GM19467 (cell line): ENCODE data around the gene N4BP2L2.
A peak's percentile ranks its signal among the peaks of the same experiment; 100 is the strongest.

Experiments used
- ATAC-seq: cut with Tn5 transposase; IDR thresholded peaks from one replicate; pipeline ENCODE4 v1.9.1; 2021; ENCODE audit warnings: mild to moderate bottlenecking, moderate library complexity; ENCODE audit not compliant: unreplicated experiment

Gene N4BP2L2

GRCh38 chr13:32427852-32428580 is 110.6 kb downstream of the N4BP2L2 start, which contains the start of gene N4BP2L1:
TSS of gene N4BP2L1 (minus strand) at chr13:32428130. CDS start at chr13:32428082, 48 bp downstream.
- peak; percentile 61 for ATAC-seq

GRCh38 chr13:32426990-32427851 is 111.4 kb downstream of the N4BP2L2 start:
- peak; percentile 4 for ATAC-seq

- ATAC-seq: peak; percentile 37
Measured at GRCh38 chr13:32426191-32426989, 112.2 kb downstream of the N4BP2L2 start.

GRCh38 chr13:32425158-32425557 is 113.4 kb downstream of the N4BP2L2 start:
- ATAC-seq: no peak

GRCh38 chr13:32423592-32423991 is 115.0 kb downstream of the N4BP2L2 start:
- ATAC-seq: no peak

GRCh38 chr13:32419862-32420261 is 118.7 kb downstream of the N4BP2L2 start:
- no peak for ATAC-seq

- ATAC-seq: no peak
Measured at GRCh38 chr13:32417995-32418394, 120.6 kb downstream of the N4BP2L2 start.

- no peak for ATAC-seq
Measured at GRCh38 chr13:32415019-32415418, 123.6 kb downstream of the N4BP2L2 start.

GRCh38 chr13:32414580-32414979 is 124.0 kb downstream of the N4BP2L2 start:
- no peak for ATAC-seq

GRCh38 chr13:32413284-32413683 is 125.3 kb downstream of the N4BP2L2 start:
- no peak for ATAC-seq

GRCh38 chr13:32409561-32410421 is 128.8 kb downstream of the N4BP2L2 start:
- ATAC-seq: no peak

GRCh38 chr13:32409001-32409313 is 129.6 kb downstream of the N4BP2L2 start:
- ATAC-seq: no peak

- ATAC-seq: no peak
Measured at GRCh38 chr13:32408296-32409000, 130.1 kb downstream of the N4BP2L2 start.

GRCh38 chr13:32407854-32408253 is 130.7 kb downstream of the N4BP2L2 start:
- no peak for ATAC-seq

- no peak for ATAC-seq
Measured at GRCh38 chr13:32403108-32403507, 135.5 kb downstream of the N4BP2L2 start.

GRCh38 chr13:32391101-32391619 is 147.4 kb downstream of the N4BP2L2 start:
- no peak for ATAC-seq

GRCh38 chr13:32390484-32390883 is 148.1 kb downstream of the N4BP2L2 start:
- ATAC-seq: no peak

GRCh38 chr13:32390048-32390447 is 148.5 kb downstream of the N4BP2L2 start:
- ATAC-seq: no peak

GRCh38 chr13:32385410-32385809 is 153.2 kb downstream of the N4BP2L2 start:
- no peak for ATAC-seq
